Heart left ventricle (tissue), 16 donors: ENCODE measurements around the gene SCAF8. TPM values are rescaled to one million over a fixed set of nuclear protein-coding genes. Genes with fewer than 3 reads are reported as not detected.
A peak's percentile ranks its signal among the peaks of the same experiment; 100 is the strongest.

Experiments
- ATAC-seq, 4 donors: fragments of 200-7000 bp; cut with Tn5 transposase; one replicate each; pipeline ENCODE4 v1.9.1; 2020 to 2022; ENCODE audit warnings: moderate library complexity in 4 of 4, mild to moderate bottlenecking in 3 of 4, moderate number of reproducible peaks in 1 of 4
- DNase-seq, 5 donors: peaks; one replicate each; pipeline ENCODE4 v3.0.0-alpha.2; 2020
- H3K27ac ChIP-seq, 12 donors: fragments of 200-600 bp; sonication (generic) in 4 of 12; one replicate each; pipeline versions ENCODE4 v1.5.0 to v1.8.0; 2016 to 2022; ENCODE audit warnings: mild to moderate bottlenecking in 2 of 12
- H3K27me3 ChIP-seq, 9 donors: fragments of 200-600 bp; sonication (generic) in 2 of 9; one replicate each; pipeline versions ENCODE4 v1.5.1 to v1.8.0; 2016 to 2022; ENCODE audit warnings: mild to moderate bottlenecking in 3 of 9
- H3K36me3 ChIP-seq, 9 donors: fragments of 200-600 bp; sonication (generic) in 2 of 9; one replicate each; pipeline versions ENCODE4 v1.5.0 to v1.8.0; 2018 to 2022; ENCODE audit warnings: mild to moderate bottlenecking in 2 of 9
- H3K4me1 ChIP-seq, 12 donors: fragments of 200-600 bp; sonication (generic) in 4 of 12; one replicate each; pipeline versions ENCODE4 v1.5.0 to v1.8.0; 2016 to 2022; ENCODE audit warnings: mild to moderate bottlenecking in 3 of 12
- H3K4me3 ChIP-seq, 12 donors: fragments of 200-600 bp; sonication (generic) in 4 of 12; one replicate each; pipeline versions ENCODE4 v1.5.0 to v1.8.0; 2017 to 2022; ENCODE audit warnings: mild to moderate bottlenecking in 9 of 12, moderate library complexity in 4 of 12
- H3K9me3 ChIP-seq, 12 donors: fragments of 200-600 bp; sonication (generic) in 4 of 12; one replicate each; pipeline versions ENCODE4 v1.5.0 to v1.8.0; 2016 to 2022; ENCODE audit warnings: mild to moderate bottlenecking in 1 of 12
- CTCF ChIP-seq, 12 donors: fragments of 200-600 bp; sonication (generic) in 4 of 12; IDR thresholded peaks; one replicate each; pipeline versions ENCODE4 v1.5.0 to v1.8.0; 2018 to 2022; ENCODE audit warnings: antibody characterized with exemption in 12 of 12, mild to moderate bottlenecking in 5 of 12
- POLR2A ChIP-seq, 2 donors: fragments of 450-650 bp; IDR thresholded peaks; one replicate each; pipeline ENCODE4 v1.6.1; 2017; ENCODE audit warnings: antibody characterized with exemption in 2 of 2, mild to moderate bottlenecking in 2 of 2, moderate library complexity in 2 of 2
- WGBS, 4 donors: extraction: QIAGEN DNeasy Blood & Tissue Kit in 2 of 4; methylation state at CpG; one replicate each; pipeline versions ENCODE4 v1.1.5 to v1.1.7; 2013 to 2018; 5-methylcytosine and 5-hydroxymethylcytosine counted together
- intact Hi-C, 10 donors: fragments of 100-400 bp; cut with DNase I; formaldehyde crosslinking; loops; one replicate each; pipeline versions ENCODE4 v1.11.1 to v1.14.2; 2022
- polyA plus RNA-seq, 2 donors: library from polyadenylated mRNA; stranded (reverse); fragments of 200-250 nt; gene quantifications; one replicate each; pipeline ENCODE4 v1.2.3, GENCODE V29; 2013
- total RNA-seq, 9 donors: library from RNA; depleted of rRNA in 2 of 9; stranded (reverse); fragments of >200 nt in 2 of 9; fragmentation: NEBNext Ultra II Directional in 3 of 9; extraction: Animal tissue kit (Norgen Biotek cat#: 25700) in 3 of 9; gene quantifications; one replicate each; pipeline versions ENCODE4 v1.1.0 to v1.2.4, GENCODE V29; 2016 to 2023
- donor health status: ischemic (EF 13 %, LVEDD 7.1; RV severe dilation, severe dysfunction).
- donor health status: healthy with polysubstance abuse.
- donor health status: DM: no; HTN: yes; CAD: no.
- donor health status: DM: no; HTN: no; CAD: no.
- donor health status: ischemic (EF 25% LVEDD 6.9; RV normal size, moderate dysfunction).
- donor health status: ischemic (EF 25% LVEDD 5.7; RV mildly dilated, moderate dysfunction).
- donor health status: healthy.
- donor health status: DM: yes; HTN: yes; CAD: no.
- donor health status: ischemic (EF 35%, LVEDD 5.7; RV mildly dilated, moderate dysfunction).
- donor health status: nonischemic (EF 11% LVEDD 7.7; RV severe dilation, severe dysfunction).
- donor health status: DM: yes; HTN: yes; CAD: no.
- donor health status: PGD.
- donor health status: ischemic (EF 29% LVEDD 5.4; RV normal size, mild dysfunction).
- donor health status: nonischemic (EF 23%, LVEDD 6.1; RV moderate dilation, normal function).

SCAF8 gene
- total and polyA plus RNA-seq, 11 donors, result 10.5 to 83.5 (median 63.5) TPM

GRCh38 chr6:154705471-154706113 lies 27.6 kb upstream of the SCAF8 start:
- TF ChIP-seq CTCF (IDR thresholded peaks at IDR 0.05) (peak in 5 of 12 donors; percentile 19 to 38 (median 23)), POLR2A (IDR thresholded peaks at IDR 0.05) (no peak)
- intact Hi-C loops, result no loop called here
- no peaks in the 10 kb centered on the region for H3K27me3 ChIP-seq
- ATAC-seq, result peak in 3 of 4 donors; percentile 31 to 58 (median 34)
- H3K27ac ChIP-seq, result no peak overlapping the region
- peaks cover 0 to 5% (median 0%) of the 10 kb centered on the region in 12 donors for H3K4me1 ChIP-seq
- no peak for DNase-seq
- H3K9me3 ChIP-seq, result no peaks in the 10 kb centered on the region
- no peaks in the 10 kb centered on the region for H3K36me3 ChIP-seq
- no peak overlapping the region for H3K4me3 ChIP-seq
- 42 to 47% (median 46%) methylated on average over 8 of the region's 8 CpGs for WGBS, 4 donors

GRCh38 chr6:154706389-154706788 lies 26.8 kb upstream of the SCAF8 start:
- 82 to 94% (median 87%) methylated on average over 2 of the region's 2 CpGs for WGBS, 4 donors
- Histone ChIP-seq H3K9me3 (no peaks in the 10 kb centered on the region), H3K4me1 (peaks cover 0 to 5% (median 0%) of the 10 kb centered on the region in 12 donors), H3K27me3 (no peaks in the 10 kb centered on the region), H3K4me3 (no peak overlapping the region), H3K27ac (no peak overlapping the region), H3K36me3 (no peaks in the 10 kb centered on the region)
- TF ChIP-seq POLR2A (IDR thresholded peaks at IDR 0.05) (no peak), CTCF (IDR thresholded peaks at IDR 0.05) (no peak)
- ATAC-seq (no peak), DNase-seq (no peak)
- intact Hi-C loops, result no loop called here

- no peak for DNase-seq
- H3K27ac ChIP-seq, result no peak overlapping the region
- no peak for TF ChIP-seq CTCF (IDR thresholded peaks at IDR 0.05)
- TF ChIP-seq POLR2A (IDR thresholded peaks at IDR 0.05), result no peak
- H3K36me3 ChIP-seq, result no peaks in the 10 kb centered on the region
- intact Hi-C loops, result no loop called here
- H3K4me3 ChIP-seq, result no peak overlapping the region
- 33 to 45% (median 40%) methylated on average over 3 of the region's 3 CpGs for WGBS, 4 donors
- no peaks in the 10 kb centered on the region for H3K9me3 ChIP-seq
- peaks cover 0 to 12% (median 0%) of the 10 kb centered on the region in 12 donors for H3K4me1 ChIP-seq
- ATAC-seq, result no peak
- no peaks in the 10 kb centered on the region for H3K27me3 ChIP-seq
Observed at GRCh38 chr6:154709621-154710020, 23.6 kb upstream of the SCAF8 start.

- peaks cover 0 to 7% (median 0%) of the 10 kb centered on the region in 12 donors for H3K4me1 ChIP-seq
- DNase-seq (no peak), ATAC-seq (no peak)
- H3K4me3 ChIP-seq, result no peak overlapping the region
- no peaks in the 10 kb centered on the region for H3K9me3 ChIP-seq
- H3K27me3 ChIP-seq, result no peaks in the 10 kb centered on the region
- H3K36me3 ChIP-seq, result no peaks in the 10 kb centered on the region
- TF ChIP-seq POLR2A (IDR thresholded peaks at IDR 0.05), result no peak
- TF ChIP-seq CTCF (IDR thresholded peaks at IDR 0.05), result no peak
- intact Hi-C loops, result no loop called here
- no peak overlapping the region for H3K27ac ChIP-seq
- WGBS, 4 donors, result 84 to 95% (median 90%) methylated on average over 2 of the region's 2 CpGs
Observed at GRCh38 chr6:154710689-154711088, 22.5 kb upstream of the SCAF8 start.
